Measurements from ENCODE around the gene A4GNT. TPM values are rescaled to one million over a fixed set of nuclear protein-coding genes. Genes with fewer than 3 reads are reported as not detected.

Gene A4GNT
- total and polyA plus RNA-seq, 12 donors = not detected

DNA sequence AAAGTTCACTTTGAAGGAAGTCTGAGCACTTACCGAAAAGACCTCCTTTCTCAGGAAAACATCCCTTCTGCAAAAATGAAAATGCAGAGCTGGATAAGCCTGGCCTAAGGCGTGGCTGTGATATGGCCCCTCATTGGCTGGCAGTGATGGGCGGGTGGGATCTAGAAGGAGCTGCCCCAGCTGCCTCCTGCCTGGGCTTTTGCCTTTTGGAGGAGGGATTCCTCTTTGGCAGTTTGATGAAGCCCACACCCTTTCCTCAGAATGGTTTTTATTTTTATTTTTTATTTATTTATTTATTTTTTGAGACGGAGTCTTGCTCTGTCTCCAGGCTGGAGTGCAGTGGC, 12.8 kb downstream of the A4GNT start:
- no peak overlapping the region for H3K27ac ChIP-seq
- H3K36me3 ChIP-seq (replicated peaks in 1 of 2) = no peaks in the 10 kb centered on the region
- H3K4me1 ChIP-seq (replicated peaks in 1 of 2) = peaks cover 4 to 5% of the 10 kb centered on the region in 2 donors
- no peak overlapping the region for H3K4me3 ChIP-seq
- H3K27me3 ChIP-seq = no peaks in the 10 kb centered on the region
- no peaks in the 10 kb centered on the region for H3K9me3 ChIP-seq (replicated peaks in 1 of 3)
- intact Hi-C loops (cut with DNase I) = loop anchor here (2.0 to 5.0 kb wide), 2 partner anchors 51 to 52 kb away; no protein-coding TSS in a partner anchor
- WGBS, 4 donors = 50 to 61% (median 56%) methylated on average over 4 of the region's 4 CpGs
- no peak for DNase-seq
- TF ChIP-seq, protein P1, sequence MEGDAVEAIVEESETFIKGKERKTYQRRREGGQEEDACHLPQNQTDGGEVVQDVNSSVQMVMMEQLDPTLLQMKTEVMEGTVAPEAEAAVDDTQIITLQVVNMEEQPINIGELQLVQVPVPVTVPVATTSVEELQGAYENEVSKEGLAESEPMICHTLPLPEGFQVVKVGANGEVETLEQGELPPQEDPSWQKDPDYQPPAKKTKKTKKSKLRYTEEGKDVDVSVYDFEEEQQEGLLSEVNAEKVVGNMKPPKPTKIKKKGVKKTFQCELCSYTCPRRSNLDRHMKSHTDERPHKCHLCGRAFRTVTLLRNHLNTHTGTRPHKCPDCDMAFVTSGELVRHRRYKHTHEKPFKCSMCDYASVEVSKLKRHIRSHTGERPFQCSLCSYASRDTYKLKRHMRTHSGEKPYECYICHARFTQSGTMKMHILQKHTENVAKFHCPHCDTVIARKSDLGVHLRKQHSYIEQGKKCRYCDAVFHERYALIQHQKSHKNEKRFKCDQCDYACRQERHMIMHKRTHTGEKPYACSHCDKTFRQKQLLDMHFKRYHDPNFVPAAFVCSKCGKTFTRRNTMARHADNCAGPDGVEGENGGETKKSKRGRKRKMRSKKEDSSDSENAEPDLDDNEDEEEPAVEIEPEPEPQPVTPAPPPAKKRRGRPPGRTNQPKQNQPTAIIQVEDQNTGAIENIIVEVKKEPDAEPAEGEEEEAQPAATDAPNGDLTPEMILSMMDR (IDR thresholded peaks at IDR 0.05) = no peak
- no peak for TF ChIP-seq POLR2A (IDR thresholded peaks at IDR 0.05)

DNA sequence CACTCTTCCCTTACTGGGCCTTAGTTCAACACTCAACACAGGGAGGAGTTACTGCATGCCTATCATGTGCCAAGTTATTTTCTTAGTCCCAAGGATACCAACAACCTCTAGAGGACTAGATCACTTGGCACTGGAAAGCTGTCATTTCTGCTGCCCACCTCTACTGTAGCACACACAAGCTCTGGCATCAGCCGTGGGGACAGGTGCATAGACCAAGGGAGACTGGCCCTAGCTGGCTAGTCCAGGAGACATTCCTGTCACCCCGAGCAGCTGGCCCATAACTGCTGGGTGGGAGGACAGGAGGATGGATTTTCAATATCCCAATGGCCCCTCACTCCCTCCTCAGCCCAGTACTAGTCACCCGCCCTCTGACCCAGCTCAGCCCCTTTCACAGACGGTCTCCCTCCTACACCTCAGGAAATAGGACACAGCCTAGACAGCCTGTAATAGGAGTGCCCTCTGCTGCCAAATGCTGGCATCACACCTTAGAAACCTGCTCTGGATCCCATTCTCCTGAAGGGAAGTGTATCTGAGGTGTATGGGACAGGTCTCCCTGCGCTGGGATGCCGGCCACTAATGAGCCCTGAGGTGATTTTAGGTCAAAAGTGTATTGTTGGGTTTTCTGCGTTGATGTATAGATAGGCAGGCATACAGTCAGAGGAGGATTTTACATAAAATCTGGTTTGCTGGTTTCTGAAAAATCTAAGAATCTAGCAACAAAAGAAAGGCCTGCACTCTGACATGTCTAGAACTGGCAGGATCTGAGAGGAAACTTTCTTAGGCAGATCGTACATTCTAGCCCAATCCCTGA, 13.4 kb downstream of the A4GNT start:
- intact Hi-C loops (cut with DNase I) = loop anchor here (2.0 to 5.0 kb wide), 2 partner anchors 50 to 52 kb away; no protein-coding TSS in a partner anchor
- DNase-seq = peak; percentile 67 to 95 (median 76)
- Histone ChIP-seq H3K4me3 (no peak overlapping the region), H3K36me3 (replicated peaks in 1 of 2) (no peaks in the 10 kb centered on the region), H3K27me3 (no peaks in the 10 kb centered on the region), H3K4me1 (replicated peaks in 1 of 2) (peaks cover 6 to 11% of the 10 kb centered on the region in 2 donors), H3K9me3 (replicated peaks in 1 of 3) (no peaks in the 10 kb centered on the region), H3K27ac (no peak overlapping the region)
- WGBS, 4 donors = 15 to 29% (median 23%) methylated on average over 7 to 8 of the region's 8 CpGs
- no peak for TF ChIP-seq POLR2A (IDR thresholded peaks at IDR 0.05)
- TF ChIP-seq, protein P1 (IDR thresholded peaks at IDR 0.05) = peak; percentile 50 to 80 (median 78)

GRCh38 chr3:138114988-138115971, 16.9 kb downstream of the A4GNT start, which contains the start of gene DZIP1L:
TSS of gene DZIP1L (minus strand) at chr3:138115608. CDS start at chr3:138103971, 11,637 bp downstream.
- intact Hi-C loops (cut with DNase I) = loop anchor here in 1 of 2 donors (5.0 kb wide), 1 partner anchor 48 kb away; no protein-coding TSS in a partner anchor
- Histone ChIP-seq H3K27ac (peak within 1 kb of the TSS; percentile 14 to 90 (median 78)), H3K4me1 (replicated peaks in 1 of 2) (peaks cover 6 to 12% of the 10 kb centered on the region in 2 donors), H3K27me3 (no peaks in the 10 kb centered on the region), H3K4me3 (peak within 1 kb of the TSS; percentile 43 to 84 (median 66)), H3K9me3 (replicated peaks in 1 of 3) (no peaks in the 10 kb centered on the region), H3K36me3 (replicated peaks in 1 of 2) (no peaks in the 10 kb centered on the region)
- TF ChIP-seq, protein P1 (IDR thresholded peaks at IDR 0.05) = peak in 5 of 6 experiments; percentile 13 to 65 (median 59)
- TF ChIP-seq POLR2A (IDR thresholded peaks at IDR 0.05) = no peak
- 0 to 1% (median 0%) methylated on average over 12 to 86 of the region's 86 CpGs for WGBS, 4 donors
- peak; percentile 50 to 78 (median 61) for DNase-seq
